ENCODE results near the gene PCDHGB3.
"Not testable (repeated sequence)": the region's sequence is repeated elsewhere in the genome, so short reads cannot be mapped to it uniquely, and the experiment has no call there.

PCDHGB3 gene

GRCh38 chr5:141359790-141360426 is 10.1 kb upstream of the PCDHGB3 start, which contains the start of gene PCDHGB2:
Gene PCDHGB2, plus strand, starts transcription at chr5:141359994. Its CDS starts 142 bp downstream, at chr5:141360136.
- DNase-seq, result no peak

- no peak for DNase-seq
Measured at GRCh38 chr5:141360685-141361084, 9.4 kb upstream of the PCDHGB3 start.

GRCh38 chr5:141362719-141363118 is 7.3 kb upstream of the PCDHGB3 start:
- no peak for DNase-seq

GRCh38 chr5:141363952-141364660 is 5.9 kb upstream of the PCDHGB3 start, which contains the start of gene PCDHGA5:
Gene PCDHGA5, plus strand, starts transcription at chr5:141364162. Its CDS starts 169 bp downstream, at chr5:141364331.
- no peak for DNase-seq

- no peak for DNase-seq
Measured at GRCh38 chr5:141366016-141366896, 3.8 kb upstream of the PCDHGB3 start.

GRCh38 chr5:141371572-141372475 is 1.8 kb downstream of the PCDHGB3 start:
- DNase-seq, result no peak

- no peak for DNase-seq
Measured at GRCh38 chr5:141373673-141374317, 3.8 kb downstream of the PCDHGB3 start, which contains the start of gene PCDHGA6. Gene PCDHGA6, plus strand, starts transcription at chr5:141373891. Its CDS starts 193 bp downstream, at chr5:141374084.

GRCh38 chr5:141374627-141375026 is 4.6 kb downstream of the PCDHGB3 start:
- no peak for DNase-seq

GRCh38 chr5:141375444-141376155 is 5.6 kb downstream of the PCDHGB3 start:
- DNase-seq, result not testable (repeated sequence)

- DNase-seq, result no peak
Measured at GRCh38 chr5:141382469-141383294, 12.6 kb downstream of the PCDHGB3 start, which contains the start of gene PCDHGA7. Gene PCDHGA7, plus strand, starts transcription at chr5:141382742. Its CDS starts 158 bp downstream, at chr5:141382900.

GRCh38 chr5:141383345-141383744 is 13.3 kb downstream of the PCDHGB3 start:
- DNase-seq, result no peak

- DNase-seq, result no peak
Measured at GRCh38 chr5:141384471-141385267, 14.6 kb downstream of the PCDHGB3 start.

GRCh38 chr5:141387557-141388311 is 17.7 kb downstream of the PCDHGB3 start, which contains the start of gene PCDHGB4:
Gene PCDHGB4, plus strand, starts transcription at chr5:141387698. Its CDS starts 187 bp downstream, at chr5:141387885.
- DNase-seq, result not testable (repeated sequence)

- no peak for DNase-seq
Measured at GRCh38 chr5:141388661-141389060, 18.6 kb downstream of the PCDHGB3 start.

GRCh38 chr5:141389153-141390042 is 19.4 kb downstream of the PCDHGB3 start:
- no peak for DNase-seq

- DNase-seq, result no peak
Measured at GRCh38 chr5:141392429-141393198, 22.6 kb downstream of the PCDHGB3 start, which contains the start of gene PCDHGA8. Gene PCDHGA8, plus strand, starts transcription at chr5:141392633. Its CDS starts 181 bp downstream, at chr5:141392814.

Data from NCI-H1092 treated with DMSO at 0.1 percent for 48 hours (cell line).